Omental fat pad (tissue), 4 donors: ENCODE results near the gene BLOC1S4. TPM values are rescaled to one million over a fixed set of nuclear protein-coding genes. Genes with fewer than 3 reads are reported as not detected.

Experiments used
- ATAC-seq: fragments of 150-250 bp; one replicate; pipeline ENCODE4 v1.9.1; 2016; ENCODE audit warnings: mild to moderate bottlenecking, moderate library complexity; ENCODE audit not compliant: low FRiP score
- DNase-seq: peaks from one replicate; pipeline ENCODE4 v3.0.0-alpha.2; 2019; ENCODE audit warnings: low spot score
- total RNA-seq, 4 donors: library from RNA; depleted of rRNA; stranded (reverse); fragments of >200 nt; gene quantifications; one replicate each; pipeline ENCODE4 v1.1.0, GENCODE V29; 2016
- TF ChIP-seq, protein P1 (sequence below), 3 donors: fragments of 450-650 bp; IDR thresholded peaks; one replicate each; pipeline ENCODE4 v1.5.1; 2016 to 2017; ENCODE audit warnings: antibody characterized with exemption in 3 of 3, mild to moderate bottlenecking in 3 of 3, moderate library complexity in 2 of 3

BLOC1S4 gene
- total RNA-seq, 4 donors from 2014 or later: 12.3 to 23.3 (median 13.9) TPM

DNA sequence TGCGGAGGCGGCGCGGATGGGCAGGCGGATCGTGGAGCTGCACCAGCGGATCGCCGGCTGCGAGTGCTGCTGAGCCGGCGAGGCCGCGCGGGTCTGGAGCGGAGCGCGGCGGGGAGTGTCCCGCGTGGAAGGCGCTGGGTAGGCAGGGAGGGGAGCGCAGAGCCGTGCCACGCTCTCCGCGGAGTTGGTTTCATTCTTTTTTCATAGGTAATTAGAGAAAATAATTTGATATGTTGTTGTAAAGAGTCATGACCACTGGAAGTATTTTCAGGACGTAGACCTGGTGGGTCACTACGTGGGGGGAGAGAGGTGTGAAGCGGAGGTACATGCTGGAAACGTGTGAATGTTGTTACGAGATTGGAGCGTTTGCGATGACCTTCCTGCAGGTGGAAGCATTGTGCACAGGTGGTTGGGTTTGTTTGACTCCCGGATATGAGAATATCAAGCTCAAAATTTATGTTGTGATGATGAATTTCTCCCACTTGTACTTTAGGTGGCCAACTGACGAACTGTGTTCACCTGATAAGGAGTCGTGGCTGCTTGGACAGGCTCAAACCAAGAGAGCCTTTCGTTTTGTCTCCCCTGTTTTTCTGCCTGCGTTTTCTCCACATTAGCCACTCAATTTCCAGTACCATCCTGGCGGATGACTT lies 41.3 kb upstream of the BLOC1S4 start:
- TF ChIP-seq, protein P1, sequence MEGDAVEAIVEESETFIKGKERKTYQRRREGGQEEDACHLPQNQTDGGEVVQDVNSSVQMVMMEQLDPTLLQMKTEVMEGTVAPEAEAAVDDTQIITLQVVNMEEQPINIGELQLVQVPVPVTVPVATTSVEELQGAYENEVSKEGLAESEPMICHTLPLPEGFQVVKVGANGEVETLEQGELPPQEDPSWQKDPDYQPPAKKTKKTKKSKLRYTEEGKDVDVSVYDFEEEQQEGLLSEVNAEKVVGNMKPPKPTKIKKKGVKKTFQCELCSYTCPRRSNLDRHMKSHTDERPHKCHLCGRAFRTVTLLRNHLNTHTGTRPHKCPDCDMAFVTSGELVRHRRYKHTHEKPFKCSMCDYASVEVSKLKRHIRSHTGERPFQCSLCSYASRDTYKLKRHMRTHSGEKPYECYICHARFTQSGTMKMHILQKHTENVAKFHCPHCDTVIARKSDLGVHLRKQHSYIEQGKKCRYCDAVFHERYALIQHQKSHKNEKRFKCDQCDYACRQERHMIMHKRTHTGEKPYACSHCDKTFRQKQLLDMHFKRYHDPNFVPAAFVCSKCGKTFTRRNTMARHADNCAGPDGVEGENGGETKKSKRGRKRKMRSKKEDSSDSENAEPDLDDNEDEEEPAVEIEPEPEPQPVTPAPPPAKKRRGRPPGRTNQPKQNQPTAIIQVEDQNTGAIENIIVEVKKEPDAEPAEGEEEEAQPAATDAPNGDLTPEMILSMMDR (IDR thresholded peaks at IDR 0.05): no peak
- ATAC-seq (no peak), DNase-seq (no peak)

DNA sequence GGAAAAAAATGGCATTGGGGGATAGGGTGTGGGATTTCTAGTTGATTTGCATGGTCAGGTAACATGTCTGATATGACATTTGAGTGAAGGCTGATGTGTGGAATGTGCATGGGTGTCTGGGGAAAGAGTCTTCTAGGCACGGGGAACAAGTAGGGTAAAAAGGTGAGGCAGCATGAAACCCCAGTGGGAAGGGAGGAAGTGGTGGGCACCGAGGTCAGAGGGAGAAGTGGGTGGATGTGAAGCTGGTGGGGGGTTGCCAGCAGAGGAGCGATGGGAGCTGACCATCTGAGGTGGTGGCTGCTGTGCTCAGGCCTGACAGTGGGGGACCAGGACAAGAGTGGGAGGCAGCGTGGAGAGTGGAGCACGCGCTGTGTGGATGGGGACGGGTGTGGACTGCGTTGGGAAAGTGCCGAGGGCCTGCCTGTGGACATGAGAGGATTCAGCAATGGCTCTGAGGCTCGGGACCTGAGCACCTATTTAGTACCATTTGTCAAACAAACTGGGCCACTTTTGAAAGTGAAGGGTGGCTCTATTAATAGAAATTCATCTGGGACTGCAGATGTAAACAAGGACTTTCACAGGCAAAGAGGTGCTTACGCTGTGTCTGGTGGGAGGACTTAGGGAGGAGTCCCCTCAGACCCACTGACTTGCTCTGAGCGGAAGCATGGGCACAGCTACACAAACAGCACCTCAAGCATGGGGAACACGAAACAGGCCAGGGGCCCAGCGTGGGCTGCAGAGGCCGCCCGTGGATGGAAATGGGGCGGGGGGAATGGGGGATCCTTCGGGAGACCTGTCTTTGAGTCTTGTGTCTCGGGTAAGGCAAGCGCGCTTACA lies 39.0 kb upstream of the BLOC1S4 start:
- DNase-seq (no peak), ATAC-seq (no peak)
- TF ChIP-seq, protein P1 (IDR thresholded peaks at IDR 0.05): no peak

DNA sequence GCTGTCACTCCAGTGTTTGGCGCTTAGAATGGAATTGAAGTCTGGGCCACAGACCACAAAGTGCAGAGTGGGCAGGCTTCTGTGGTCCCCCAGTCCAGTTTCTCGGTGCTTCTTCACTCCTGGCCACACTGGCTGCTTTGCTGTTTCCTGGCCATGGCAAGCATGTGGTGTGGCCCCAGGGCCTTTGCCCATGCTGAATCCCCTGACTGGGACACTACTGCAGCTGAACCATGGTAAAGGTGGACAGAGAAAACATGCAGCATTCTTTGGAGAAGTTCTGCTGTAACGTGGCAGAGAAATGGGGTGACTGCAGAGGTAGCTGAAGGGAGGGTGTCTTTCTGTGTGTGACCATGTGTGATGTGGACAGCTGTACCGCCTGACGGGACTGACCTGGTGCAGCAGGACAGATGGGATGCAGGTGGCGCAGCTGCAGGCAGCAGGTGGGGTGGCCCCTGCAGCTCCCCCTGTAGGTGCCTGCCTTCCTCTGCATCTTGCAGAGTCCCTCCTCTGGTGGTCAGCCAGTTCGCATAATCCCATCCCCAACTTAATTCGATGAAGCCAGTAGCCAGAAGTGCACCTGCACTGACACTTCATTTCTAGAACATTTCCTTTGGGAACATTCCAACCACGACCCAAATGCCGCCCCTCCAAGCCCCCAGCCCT lies 35.5 kb upstream of the BLOC1S4 start:
- no peak for DNase-seq
- TF ChIP-seq, protein P1 (IDR thresholded peaks at IDR 0.05): no peak
- no peak for ATAC-seq

DNA sequence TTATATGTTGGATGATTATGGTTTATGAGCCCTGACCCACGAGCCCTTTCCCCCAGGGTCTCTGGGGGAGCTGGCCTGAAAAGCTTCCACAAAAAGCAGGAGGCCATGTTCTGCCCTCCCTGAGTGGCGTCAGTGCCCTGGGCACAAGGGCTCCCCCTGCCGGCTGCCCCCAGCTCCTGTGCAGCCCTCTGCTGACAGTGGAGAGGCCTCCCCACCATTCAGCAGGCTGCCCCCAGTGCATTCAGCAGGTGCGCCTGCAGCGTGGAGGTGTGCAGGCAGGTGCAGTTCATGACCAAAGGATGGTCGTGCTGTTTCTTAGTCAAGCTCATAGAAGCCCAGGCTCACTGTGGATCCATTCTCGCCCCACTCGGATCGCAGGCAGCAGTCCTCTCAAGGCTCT lies 34.8 kb upstream of the BLOC1S4 start:
- DNase-seq (no peak), ATAC-seq (no peak)
- TF ChIP-seq, protein P1 (IDR thresholded peaks at IDR 0.05): no peak

DNA sequence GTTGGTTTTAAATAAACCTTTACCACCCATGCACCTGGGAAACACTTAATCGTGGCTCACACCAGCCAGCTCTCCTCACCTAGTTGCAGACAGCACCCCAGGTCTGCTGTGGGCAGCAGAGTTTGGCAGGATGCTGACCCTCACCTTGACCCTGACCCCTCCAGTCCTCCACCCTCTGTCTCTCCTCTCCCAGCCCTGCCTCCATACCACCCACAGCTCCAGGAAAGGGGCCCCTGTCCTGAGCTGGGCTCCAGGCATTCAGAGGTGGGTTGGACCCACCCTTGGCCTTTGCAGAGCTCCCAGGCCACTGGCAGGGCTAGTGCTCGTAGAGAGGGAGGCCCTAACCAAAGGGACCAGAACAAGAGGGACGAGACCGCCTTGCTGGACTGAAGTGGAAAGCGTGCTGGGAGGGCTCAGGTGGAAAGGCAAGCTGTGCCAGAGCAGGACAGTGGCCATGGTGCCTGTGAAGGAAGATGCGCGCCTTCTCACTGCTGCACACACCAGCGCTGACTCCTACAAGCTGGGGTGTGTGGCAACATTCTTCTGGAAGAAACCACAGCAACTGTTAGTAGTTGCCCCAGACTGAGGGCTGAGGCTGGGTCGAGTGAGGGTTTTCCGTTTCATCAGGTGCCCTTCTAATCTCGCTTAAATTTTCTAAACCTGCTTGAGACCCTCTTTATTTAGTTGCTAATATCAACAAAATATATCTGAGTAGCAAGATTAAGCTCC lies 32.9 kb upstream of the BLOC1S4 start:
- TF ChIP-seq, protein P1 (IDR thresholded peaks at IDR 0.05): no peak
- no peak for ATAC-seq
- DNase-seq: no peak

DNA sequence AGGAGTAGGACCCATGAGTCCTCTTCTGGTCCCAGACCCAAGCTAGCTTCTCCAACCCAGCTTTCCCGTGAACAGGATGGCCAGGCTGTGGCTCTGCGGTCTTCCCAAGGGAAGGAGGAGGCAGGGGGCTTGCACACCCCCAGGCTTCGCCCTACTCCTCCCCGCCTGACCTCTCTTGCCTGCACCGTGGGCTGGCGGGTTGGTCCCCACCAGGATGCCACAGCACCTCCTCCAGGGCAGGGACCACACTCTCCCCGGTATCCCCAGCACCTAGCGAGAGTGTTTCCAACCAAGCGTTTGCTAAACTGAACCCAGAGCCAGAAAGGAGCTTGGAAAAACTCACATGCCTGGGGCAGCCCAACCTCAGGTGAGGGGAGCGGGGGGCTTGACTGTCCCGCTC lies 31.3 kb upstream of the BLOC1S4 start:
- no peak for ATAC-seq
- no peak for DNase-seq
- TF ChIP-seq, protein P1 (IDR thresholded peaks at IDR 0.05): no peak
